ENCODE data around the gene HOXB2. TPM values are rescaled to one million over a fixed set of nuclear protein-coding genes. Genes with fewer than 3 reads are reported as not detected.

Gene HOXB2
- total and polyA plus RNA-seq, 2 of the 8 experiments (the other 6 are each of a cell fraction or from before 2014, with no cell fraction given): not detected

- Histone ChIP-seq H3K9ac (replicated peaks in 1 of 4; ENCODE audit: extremely low read depth in 1 of 4, low read depth in 3 of 4, low read length in 3 of 4) (no peak overlapping the region), H3K79me2 (ENCODE audit: control insufficient read depth in 1 of 2, insufficient read depth in 2 of 2, low read length in 2 of 2) (no peaks in the 10 kb centered on the region), H2BK20ac (ENCODE audit: low read length) (no peak overlapping the region)
Measured at GRCh38 chr17:48579760-48580554, 35.0 kb upstream of the HOXB2 start.

More at GRCh38 chr17:48579760-48580554, 35.0 kb upstream of the HOXB2 start:
- no peak overlapping the region for H4K5ac ChIP-seq (ENCODE audit: insufficient read length, low read depth, low read length)
- H4K91ac ChIP-seq (replicated peaks; ENCODE audit: insufficient read length, low read length): no peak overlapping the region
- H2AFZ ChIP-seq (ENCODE audit: low read length): no peak overlapping the region
- H3K4me2 ChIP-seq (ENCODE audit: insufficient read depth in 1 of 2, low read depth in 2 of 2, low read length in 2 of 2): no peak overlapping the region; a peak in 1 of 4 replicates
- no peak overlapping the region for H3K4me3 ChIP-seq (ENCODE audit: extremely low read depth in 1 of 4, insufficient read depth in 2 of 4, low read depth in 3 of 4, low read length in 4 of 4)
- H3K9me3 ChIP-seq (ENCODE audit: insufficient read depth in 2 of 2, low read depth in 1 of 2, low read length in 1 of 2): no peaks in the 10 kb centered on the region
- ChIA-PET CTCF (ENCODE audit: partially characterized antibody) (interaction anchor here (1.0 to 1.1 kb wide), 2 partner anchors 9 to 16 kb away, joined by 3 to 4 read pairs; no protein-coding TSS in a partner anchor), POLR2A (ENCODE audit: partially characterized antibody) (no interaction called here)
- H3K14ac ChIP-seq (ENCODE audit: insufficient read length): no peak overlapping the region
- DNase-seq (ENCODE audit: low read depth in 1 of 2, low spot score in 2 of 2): no peak
- H2BK15ac ChIP-seq (ENCODE audit: low read length): no peak overlapping the region
- H3K23me2 ChIP-seq (ENCODE audit: low read depth, low read length): no peaks in the 10 kb centered on the region
- 10% methylated on average over 21 of the region's 26 CpGs; no CpG with 5 or more reads in 1 of the 2 experiments for WGBS, 2 experiments (ENCODE audit: extremely low coverage in 1 of 2, insufficient coverage in 1 of 2, insufficient read length in 1 of 2, insufficient replicate concordance in 2 of 2, low coverage in 1 of 2, low lambda C conversion rate in 2 of 2, missing lambda C conversion rate in 1 of 2)
- H3K36me3 ChIP-seq (ENCODE audit: control insufficient read depth in 2 of 4, insufficient read depth in 4 of 4, low read length in 3 of 4): peaks cover 0 to 12% (median 0%) of the 10 kb centered on the region in 4 experiments; a peak in 1 of 8 replicates
- no peak for FAIRE-seq
- H3K4ac ChIP-seq (replicated peaks; ENCODE audit: insufficient read length, low read depth, low read length): no peak overlapping the region
- no peak overlapping the region for H2BK12ac ChIP-seq (ENCODE audit: low read depth, low read length)
- no peak overlapping the region for H2AK5ac ChIP-seq (ENCODE audit: low read depth, low read length)
- H2BK5ac ChIP-seq (ENCODE audit: low read depth, low read length): no peak overlapping the region
- H2BK120ac ChIP-seq (replicated peaks; ENCODE audit: low read depth, low read length): no peak overlapping the region
- no peak overlapping the region for H4K8ac ChIP-seq (ENCODE audit: extremely low read depth, insufficient read depth, low read length)
- H3K27ac ChIP-seq (ENCODE audit: low read depth, low read length): no peak overlapping the region
- H3K4me1 ChIP-seq (replicated peaks in 1 of 4; ENCODE audit: control insufficient read depth in 3 of 4, insufficient read depth in 4 of 4, low read length in 3 of 4): peaks cover 0 to 13% (median 3%) of the 10 kb centered on the region in 4 experiments; a peak in 5 of 7 replicates
- H3K18ac ChIP-seq (ENCODE audit: extremely low read depth, low read length): no peak overlapping the region
- H4K20me1 ChIP-seq (replicated peaks in 1 of 2; ENCODE audit: control insufficient read depth in 1 of 2, insufficient read depth in 2 of 2, low read length in 2 of 2): peaks cover 22 to 40% of the 10 kb centered on the region in 2 experiments
- H3K56ac ChIP-seq (replicated peaks; ENCODE audit: insufficient read length, low read depth, low read length): no peak overlapping the region
- H3K23ac ChIP-seq (ENCODE audit: insufficient read length): no peak overlapping the region
- peaks cover 99 to 100% (median 100%) of the 10 kb centered on the region in 4 experiments for H3K27me3 ChIP-seq (replicated peaks in 1 of 4; ENCODE audit: control insufficient read depth in 3 of 4, extremely low read depth in 1 of 4, insufficient read depth in 3 of 4, low read length in 3 of 4)
- no peaks in the 10 kb centered on the region for H3K79me1 ChIP-seq (ENCODE audit: low read depth, low read length)
- TF ChIP-seq JUND (IDR thresholded peaks at IDR 0.05; ENCODE audit: low read length): no peak
- peak; percentile 98 for TF ChIP-seq RNF2 (IDR thresholded peaks at IDR 0.05; ENCODE audit: borderline replicate concordance, low read depth, low read length, missing control alignments, poor library complexity, severe bottlenecking)
- peak; percentile 97 for TF ChIP-seq CBX8 (IDR thresholded peaks at IDR 0.05; ENCODE audit: borderline replicate concordance, low read depth, low read length)
- TF ChIP-seq EZH2 (IDR thresholded peaks at IDR 0.05; ENCODE audit: low read depth, low read length, severe bottlenecking): peak; percentile 28
